B cell (primary cell): ENCODE data around the gene HOPX. TPM values are rescaled to one million over a fixed set of nuclear protein-coding genes. Genes with fewer than 3 reads are reported as not detected.

Experiments used
- ATAC-seq: fragments of 200-7000 bp; cut with Tn5 transposase; one replicate; pipeline ENCODE4 v1.10.0; 2021; ENCODE audit warnings: low read depth, mild to moderate bottlenecking, moderate number of reproducible peaks, moderate library complexity
- CTCF ChIA-PET: fragments of 350-600 bp; sonication (Branson Sonifier 250); formaldehyde crosslinking; loops from one replicate; lab custom pipeline; 2021; ENCODE audit warnings: antibody characterized with exemption, inconsistent platforms; lab: Charles Lee
- POLR2A ChIA-PET: fragments of 350-600 bp; sonication (Branson Sonifier 250); formaldehyde crosslinking; loops from one replicate; lab custom pipeline; 2021; ENCODE audit warnings: antibody characterized with exemption; lab: Charles Lee
- DNase-seq: peaks from one replicate; pipeline ENCODE4 v3.0.0; 2013
- H2AFZ ChIP-seq: 2 replicates; pipeline ENCODE4 v1.6.1; 2012; ENCODE audit warnings: mild to moderate bottlenecking, low read depth, low read length; ENCODE audit not compliant: insufficient read depth, poor library complexity, severe bottlenecking
- H3K27ac ChIP-seq, 2 donors: 1 replicate in 1 of 2; 2 replicates in 1 of 2; pipeline ENCODE4 v1.5.1; 2012 to 2013; ENCODE audit warnings: low read length in 2 of 2, mild to moderate bottlenecking in 2 of 2, moderate library complexity in 1 of 2
- H3K27me3 ChIP-seq, 4 experiments: fragments of 200-600 bp in 1 of 4; sonication (generic) in 1 of 4; replicated peaks in 1 of 4; 1 replicate in 2 of 4; 2 replicates in 2 of 4; pipeline versions ENCODE4 v1.6.1 to v1.7.0; 2013 to 2016; ENCODE audit warnings: low read length in 3 of 4, mild to moderate bottlenecking in 2 of 4, mixed read lengths in 1 of 4, moderate library complexity in 1 of 4; ENCODE audit not compliant: insufficient read depth in 4 of 4, control insufficient read depth in 3 of 4; ENCODE audit errors: control extremely low read depth in 1 of 4
- H3K36me3 ChIP-seq, 2 experiments: replicated peaks in 1 of 2; 1 replicate in 1 of 2; 2 replicates in 1 of 2; pipeline versions ENCODE4 v1.6.1 to v1.7.1; 2013; ENCODE audit warnings: low read length in 1 of 2; ENCODE audit not compliant: insufficient read depth in 2 of 2, control insufficient read depth in 1 of 2; ENCODE audit errors: control extremely low read depth in 1 of 2, extremely low read depth in 1 of 2
- H3K4me1 ChIP-seq, 2 donors: fragments of 200-600 bp in 1 of 2; sonication (generic) in 1 of 2; 1 replicate in 1 of 2; 2 replicates in 1 of 2; pipeline versions ENCODE4 v1.5.1 to v1.6.1; 2013 to 2017; ENCODE audit warnings: low read length in 2 of 2; ENCODE audit not compliant: control insufficient read depth in 2 of 2, insufficient read depth in 2 of 2
- H3K4me2 ChIP-seq: replicated peaks from 2 replicates; pipeline ENCODE3; 2012; ENCODE audit warnings: mild to moderate bottlenecking, low read depth, low read length; ENCODE audit not compliant: poor library complexity, severe bottlenecking
- H3K4me3 ChIP-seq, 5 experiments: fragments of 200-600 bp in 1 of 5; sonication (generic) in 1 of 5; 1 replicate in 3 of 5; 2 replicates in 2 of 5; pipeline versions ENCODE4 v1.5.1 to v1.7.0; 2011 to 2016; ENCODE audit warnings: low read length in 4 of 5, mild to moderate bottlenecking in 4 of 5, low read depth in 2 of 5, control low read depth in 1 of 5, moderate library complexity in 1 of 5; ENCODE audit not compliant: insufficient read depth in 1 of 5; ENCODE audit errors: control extremely low read depth in 1 of 5, extremely low read depth in 1 of 5
- H3K79me2 ChIP-seq: fragments of 200-600 bp; sonication (generic); one replicate; pipeline ENCODE4 v1.6.0; 2016; ENCODE audit warnings: low read length; ENCODE audit not compliant: control insufficient read depth, insufficient read depth
- H3K9ac ChIP-seq: fragments of 200-600 bp; sonication (generic); 2 replicates; pipeline ENCODE4 v1.6.1; 2017; ENCODE audit warnings: mild to moderate bottlenecking, low read length, moderate library complexity
- H3K9me3 ChIP-seq, 3 donors: one replicate each; pipeline versions ENCODE4 v1.6.1 to v1.7.1; 2013; ENCODE audit warnings: low read length in 2 of 3; ENCODE audit not compliant: control insufficient read depth in 2 of 3, insufficient read depth in 1 of 3; ENCODE audit errors: control extremely low read depth in 1 of 3
- H4K20me1 ChIP-seq: 2 replicates; pipeline ENCODE4 v1.6.0; 2012; ENCODE audit warnings: mild to moderate bottlenecking, low read length; ENCODE audit not compliant: insufficient read depth, control insufficient read depth, poor library complexity, severe bottlenecking
- H3K27ac Mint-ChIP-seq: one replicate; pipeline ENCODE4 v1.8.0; 2021; ENCODE audit warnings: mixed read lengths
- H3K27me3 Mint-ChIP-seq: one replicate; pipeline ENCODE4 v1.8.0; 2021; ENCODE audit warnings: mixed read lengths
- H3K4me1 Mint-ChIP-seq: one replicate; pipeline ENCODE4 v1.8.0; 2021; ENCODE audit warnings: mixed read lengths
- H3K4me3 Mint-ChIP-seq: one replicate; pipeline ENCODE4 v1.8.0; 2021; ENCODE audit warnings: mixed read lengths
- H3K9me3 Mint-ChIP-seq: one replicate; pipeline ENCODE4 v1.8.0; 2022; ENCODE audit warnings: mixed read lengths; ENCODE audit not compliant: insufficient read depth
- CTCF ChIP-seq: fragments of 200-600 bp; IDR thresholded peaks from one replicate; pipeline ENCODE4 v1.8.0; 2022; ENCODE audit warnings: antibody characterized with exemption, mild to moderate bottlenecking
- EZH2 ChIP-seq: IDR thresholded peaks from 2 replicates; pipeline ENCODE4 v1.6.1; 2012; ENCODE audit warnings: borderline replicate concordance, low read depth, mild to moderate bottlenecking, moderate library complexity, low read length; ENCODE audit not compliant: insufficient read depth, poor library complexity, severe bottlenecking
- WGBS: methylation state at CpG from one replicate; pipeline ENCODE4 v1.1.5; 2013; ENCODE audit warnings: missing lambda C conversion rate; ENCODE audit not compliant: insufficient coverage; 5-methylcytosine and 5-hydroxymethylcytosine counted together
- intact Hi-C: fragments of 100-400 bp; cut with micrococcal nuclease; formaldehyde crosslinking; loops from one replicate; pipeline ENCODE4 v1.10.0; 2022
- polyA plus RNA-seq: library from polyadenylated mRNA; depleted of rRNA; stranded (reverse); fragments of >200 nt; gene quantifications from 2 replicates; pipeline ENCODE4 v1.2.3, GENCODE V29; 2012
- total RNA-seq, 2 donors: library from RNA; stranded (reverse); fragments of 120-200 nt in 1 of 2; gene quantifications; 1 replicate in 1 of 2; 2 replicates in 1 of 2; pipeline versions ENCODE4 v1.2.3 to v1.2.4, GENCODE V29; 2013 to 2022

The HOPX gene
- total and polyA plus RNA-seq, 2 donors (not counting 1 experiment from before 2014, with no cell fraction given): 7.4 to 29.2 TPM

- no peaks in the 10 kb centered on the region for H3K36me3 ChIP-seq
- no peak overlapping the region for H3K27ac Mint-ChIP-seq
- H3K27ac ChIP-seq: no peak overlapping the region
- H3K4me3 ChIP-seq: no peak overlapping the region
- TF ChIP-seq EZH2 (no peak), CTCF (no peak)
- DNase-seq: no peak
- CTCF ChIA-PET: no interaction called here
- intact Hi-C loops: no loop called here
- H2AFZ ChIP-seq: no peak overlapping the region
- no peak for ATAC-seq
- no peaks in the 10 kb centered on the region for H3K9me3 Mint-ChIP-seq
- peaks cover 0 to 4% (median 0%) of the 10 kb centered on the region in 3 donors for H3K9me3 ChIP-seq
- POLR2A ChIA-PET: interaction anchor here (0.6 to 0.7 kb wide), 2 partner anchors 9 to 26 kb away, joined by 3 to 5 read pairs; no protein-coding TSS in a partner anchor
- no peak overlapping the region for H3K4me2 ChIP-seq
- H3K4me1 ChIP-seq: no peaks in the 10 kb centered on the region
- H3K27me3 Mint-ChIP-seq: no peaks in the 10 kb centered on the region
- no CpG with 5 or more reads among the region's 5 CpGs for WGBS
- no peak overlapping the region for H3K4me3 Mint-ChIP-seq
- H3K9ac ChIP-seq: no peak overlapping the region
- no peaks in the 10 kb centered on the region for H4K20me1 ChIP-seq
- no peaks in the 10 kb centered on the region for H3K27me3 ChIP-seq
- no peaks in the 10 kb centered on the region for H3K79me2 ChIP-seq
- no peaks in the 10 kb centered on the region for H3K4me1 Mint-ChIP-seq
Measured at GRCh38 chr4:56640621-56641493, 40.2 kb downstream of the HOPX start.

GRCh38 chr4:56637791-56638190, 43.3 kb downstream of the HOPX start:
- no peaks in the 10 kb centered on the region for H3K79me2 ChIP-seq
- TF ChIP-seq EZH2 (no peak), CTCF (no peak)
- ChIA-PET CTCF (no interaction called here), POLR2A (no interaction called here)
- Mint-ChIP-seq H3K4me3 (no peak overlapping the region), H3K27me3 (no peaks in the 10 kb centered on the region), H3K4me1 (no peaks in the 10 kb centered on the region), H3K9me3 (no peaks in the 10 kb centered on the region), H3K27ac (no peak overlapping the region)
- no peaks in the 10 kb centered on the region for H4K20me1 ChIP-seq
- no peak overlapping the region for H3K4me3 ChIP-seq
- DNase-seq: no peak
- H3K36me3 ChIP-seq: no peaks in the 10 kb centered on the region
- H3K9ac ChIP-seq: no peak overlapping the region
- no peak overlapping the region for H3K4me2 ChIP-seq
- H2AFZ ChIP-seq: no peak overlapping the region
- H3K27ac ChIP-seq: no peak overlapping the region
- H3K27me3 ChIP-seq: no peaks in the 10 kb centered on the region
- H3K9me3 ChIP-seq: no peaks in the 10 kb centered on the region
- no peaks in the 10 kb centered on the region for H3K4me1 ChIP-seq
- ATAC-seq: no peak
- intact Hi-C loops: no loop called here
